A549 treated with DMSO at 1 μM for 4 hours (cell line): ENCODE results near the gene GALNS. TPM values are rescaled to one million over a fixed set of nuclear protein-coding genes. Genes with fewer than 3 reads are reported as not detected.

Experiments used
- total RNA-seq: library from RNA; stranded (reverse); fragments of 200-300 nt; extraction: Qiagen RNA extraction; gene quantifications from 5 replicates; pipeline ENCODE4 v1.2.3, GENCODE V29; 2022; ENCODE audit warnings: low read depth

The GALNS gene, protein sequence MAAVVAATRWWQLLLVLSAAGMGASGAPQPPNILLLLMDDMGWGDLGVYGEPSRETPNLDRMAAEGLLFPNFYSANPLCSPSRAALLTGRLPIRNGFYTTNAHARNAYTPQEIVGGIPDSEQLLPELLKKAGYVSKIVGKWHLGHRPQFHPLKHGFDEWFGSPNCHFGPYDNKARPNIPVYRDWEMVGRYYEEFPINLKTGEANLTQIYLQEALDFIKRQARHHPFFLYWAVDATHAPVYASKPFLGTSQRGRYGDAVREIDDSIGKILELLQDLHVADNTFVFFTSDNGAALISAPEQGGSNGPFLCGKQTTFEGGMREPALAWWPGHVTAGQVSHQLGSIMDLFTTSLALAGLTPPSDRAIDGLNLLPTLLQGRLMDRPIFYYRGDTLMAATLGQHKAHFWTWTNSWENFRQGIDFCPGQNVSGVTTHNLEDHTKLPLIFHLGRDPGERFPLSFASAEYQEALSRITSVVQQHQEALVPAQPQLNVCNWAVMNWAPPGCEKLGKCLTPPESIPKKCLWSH
- total RNA-seq, result 37.9 to 49.4 TPM (median 44.9 TPM) in 5 replicates

DNA sequence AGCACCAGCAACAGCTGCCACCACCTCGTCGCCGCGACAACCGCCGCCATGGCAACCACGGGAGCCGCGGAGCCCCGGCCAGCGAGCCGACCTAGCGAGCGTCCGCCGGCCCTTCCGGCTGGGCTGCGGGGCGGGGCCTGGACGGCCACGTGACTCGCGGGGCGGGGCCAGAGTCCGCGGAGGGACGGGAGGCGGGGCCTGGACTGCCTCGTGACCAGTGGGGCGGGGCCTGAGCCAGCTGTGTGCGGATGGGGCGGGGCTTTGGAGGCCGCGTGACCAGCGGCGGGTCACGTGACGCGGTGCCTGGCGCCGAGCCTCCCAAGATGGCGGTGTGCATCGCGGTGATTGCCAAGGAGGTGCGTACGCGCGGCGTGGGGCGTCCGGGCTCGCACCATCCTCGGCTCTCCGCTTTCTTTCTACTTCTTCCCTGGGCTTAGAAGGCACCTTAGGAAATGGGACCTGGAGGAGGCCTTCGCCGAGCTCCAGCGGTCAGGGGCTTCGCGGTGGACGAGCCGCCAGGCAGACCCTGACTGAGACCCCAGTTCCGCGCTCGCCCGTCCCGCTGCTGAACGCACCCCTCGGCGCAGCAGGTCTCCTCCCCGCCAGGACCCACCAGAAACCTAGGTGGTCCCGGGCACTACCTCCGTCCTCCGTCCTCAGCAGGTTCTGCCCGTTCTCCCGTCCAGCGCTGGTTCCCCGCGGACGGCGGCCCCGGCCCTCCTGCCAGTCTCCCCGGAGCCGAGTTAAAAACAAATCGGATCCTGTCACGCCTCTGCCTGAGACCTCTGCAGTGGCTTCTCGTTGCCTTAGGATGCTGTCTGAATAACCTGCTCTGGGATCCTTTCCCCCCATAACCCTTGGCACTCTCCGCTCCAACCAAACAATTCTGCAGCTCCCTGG, at the start of gene GALNS, which contains the start of gene TRAPPC2L:
Gene GALNS, minus strand, starts transcription at position 120 of the 900 bp plus-strand sequence. Its CDS starts 70 bp downstream, at position 50.
Gene TRAPPC2L, plus strand, starts transcription at position 300 of the 900 bp plus-strand sequence. Its CDS starts 24 bp downstream, at position 324.

DNA sequence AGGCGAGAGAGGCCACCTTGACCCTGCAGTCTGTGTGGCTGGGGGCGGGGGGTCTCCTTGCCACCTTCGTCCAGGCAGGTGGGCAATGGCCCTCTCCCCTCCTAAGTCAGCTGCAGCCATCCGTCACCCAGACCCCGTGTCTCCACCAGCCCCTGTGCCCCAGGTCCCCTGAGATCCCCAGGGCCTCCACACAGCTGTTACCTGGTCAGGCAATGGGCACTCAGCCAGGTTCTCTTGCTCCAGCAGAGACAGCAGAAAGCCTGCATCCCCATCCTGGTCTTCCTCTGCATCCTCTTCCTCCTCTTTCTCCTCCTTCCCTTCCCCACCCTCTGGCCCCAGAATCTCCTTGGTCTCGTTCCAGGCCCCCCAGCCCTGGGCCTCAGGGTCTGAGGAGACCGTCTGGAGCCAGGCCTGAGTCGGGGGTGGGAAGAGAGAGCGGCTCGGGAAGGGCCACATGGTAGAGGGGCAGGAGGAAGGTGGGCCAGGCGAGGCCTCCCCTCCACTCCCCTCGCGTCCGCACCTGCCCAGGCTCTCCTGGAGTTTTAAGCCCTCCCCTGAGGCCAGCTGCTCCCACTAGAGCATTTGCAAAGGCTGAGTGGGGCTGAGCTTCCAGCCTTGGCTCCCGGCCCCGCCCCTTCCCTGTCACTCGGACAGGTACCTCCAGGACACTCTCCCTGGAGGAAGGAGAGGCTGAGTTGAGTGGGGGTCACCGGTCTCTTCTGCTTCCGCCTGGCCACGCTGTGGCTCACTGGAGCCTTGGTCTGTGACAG, 9.6 kb upstream of the GALNS start, which contains the start of gene PABPN1L:
Gene PABPN1L, minus strand, starts transcription at position 510 of the 770 bp plus-strand sequence. Its CDS starts 54 bp downstream, at position 456.

DNA sequence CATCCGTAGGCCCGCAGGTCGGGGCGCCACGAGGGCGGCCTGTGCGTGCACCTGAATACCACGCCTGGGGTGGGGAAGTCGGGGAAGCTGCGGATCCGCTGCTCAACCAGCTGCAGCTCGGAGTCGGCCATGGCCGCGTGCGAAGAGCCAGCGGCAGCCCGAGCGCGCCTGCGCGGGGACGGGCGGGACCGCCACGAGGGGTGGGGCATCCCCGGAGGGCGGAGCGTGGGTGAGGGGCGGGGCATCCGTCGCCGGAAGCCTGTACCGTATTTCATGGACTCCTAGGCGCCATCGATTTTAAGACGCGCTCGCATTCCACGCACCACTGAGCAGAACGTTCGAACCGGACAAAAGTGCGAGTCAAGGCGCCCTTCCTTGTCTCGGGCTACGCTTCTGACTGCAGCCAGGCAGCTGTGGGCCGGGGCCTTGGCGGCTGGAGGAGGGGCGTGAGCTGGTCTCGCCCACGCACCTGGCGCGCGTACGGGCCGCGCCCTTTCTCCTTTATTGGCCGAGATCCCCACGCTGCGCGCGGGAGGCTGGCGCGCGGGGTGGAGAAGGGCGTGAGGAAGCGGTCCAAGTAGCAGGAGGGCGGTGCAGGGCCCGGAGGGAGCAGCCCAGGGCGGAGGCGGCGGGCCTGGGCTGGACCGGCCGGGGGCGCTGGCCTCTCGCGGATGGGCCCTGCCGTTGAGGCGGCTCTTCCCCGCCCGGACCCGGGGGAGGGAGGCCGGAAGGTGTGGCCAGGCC, 44.8 kb downstream of the GALNS start, which contains the start of gene APRT:
Gene APRT, minus strand, starts transcription at position 160 of the 744 bp plus-strand sequence. Its CDS starts 29 bp downstream, at position 131.

DNA sequence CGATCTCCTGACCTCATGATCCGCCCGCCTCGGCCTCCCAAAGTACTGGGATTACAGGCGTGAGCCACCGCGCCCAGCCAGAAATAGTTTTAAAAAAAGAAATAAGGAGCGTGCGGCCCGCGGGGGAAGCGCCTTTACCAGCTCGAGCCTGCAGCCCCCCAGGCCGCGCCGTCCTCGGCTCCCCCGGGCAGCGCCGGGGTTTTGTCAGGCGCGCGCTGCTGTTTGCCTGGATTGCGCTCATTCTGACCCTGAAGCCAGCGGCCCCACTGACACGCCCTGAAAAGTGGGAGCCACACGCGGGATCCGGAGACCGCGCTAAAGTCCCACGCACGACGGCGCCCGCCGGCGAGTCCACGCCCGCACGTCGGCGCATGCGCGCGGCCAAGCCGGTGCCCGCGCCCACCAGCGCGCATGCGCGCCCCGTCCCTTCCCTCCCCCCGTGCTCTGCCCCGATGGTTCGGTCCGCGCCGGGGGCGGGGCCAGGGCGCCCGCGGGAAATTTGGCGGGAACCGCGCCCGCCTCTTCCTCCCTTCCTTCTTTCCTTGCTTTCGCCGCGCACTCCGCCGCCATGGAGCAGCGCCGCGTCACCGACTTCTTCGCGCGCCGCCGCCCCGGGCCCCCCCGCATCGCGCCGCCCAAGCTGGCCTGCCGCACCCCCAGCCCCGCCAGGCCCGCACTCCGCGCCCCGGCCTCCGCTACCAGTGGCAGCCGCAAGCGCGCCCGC, 53.3 kb downstream of the GALNS start, which contains the start of gene CDT1:
Gene CDT1, plus strand, starts transcription at position 526 of the 724 bp plus-strand sequence. Its CDS starts 43 bp downstream, at position 569.

DNA sequence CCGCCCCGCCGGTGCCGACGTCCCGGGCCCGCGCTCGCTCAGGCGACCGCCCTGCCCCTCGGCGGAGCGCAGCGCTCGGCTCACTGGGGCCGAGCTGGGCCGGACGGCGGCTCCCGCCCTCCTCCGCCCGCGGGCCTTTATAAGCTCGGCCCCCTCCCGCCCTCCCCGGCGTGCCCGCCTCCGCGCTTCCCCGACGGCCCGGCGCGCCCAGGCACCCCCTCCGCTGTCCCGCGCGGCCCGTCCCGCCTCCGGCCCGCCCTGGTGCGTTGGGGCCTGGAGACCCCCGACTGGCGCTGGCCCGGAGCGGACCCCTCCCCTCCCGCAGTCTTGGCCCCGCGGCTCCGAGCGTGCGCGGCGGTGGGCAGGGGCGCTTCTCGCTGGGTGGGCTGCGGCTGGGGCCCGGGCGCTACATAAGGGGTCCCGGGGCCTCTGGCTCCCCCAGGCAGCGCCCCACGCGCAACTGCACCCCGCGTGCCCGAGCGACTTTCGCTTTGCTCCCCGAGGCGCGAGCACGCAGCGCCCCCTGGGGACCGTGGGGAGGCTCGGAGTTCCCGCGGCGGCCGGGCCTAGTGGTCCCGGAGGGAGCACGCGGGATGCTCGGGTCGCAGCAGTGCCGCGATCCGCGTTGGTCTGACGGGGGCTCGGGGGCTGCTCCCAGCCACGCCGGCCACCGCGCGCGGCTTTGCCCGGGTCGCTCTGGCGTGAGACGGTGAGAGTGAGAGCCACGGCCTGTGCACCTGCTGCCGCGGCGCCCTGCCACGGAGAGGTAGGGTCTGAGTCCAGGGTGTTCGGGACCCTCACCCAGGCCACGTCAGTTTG, 71.4 kb downstream of the GALNS start, which contains the start of gene PIEZO1:
Gene PIEZO1, minus strand, starts transcription at position 115 of the 819 bp plus-strand sequence. CDS start 256 bp downstream, outside the sequence.

Other genes starting within 250 kb of the GALNS start
- not detected in 5 replicates for gene IL17C, start 218.4 kb downstream of the GALNS start, total RNA-seq
- gene CYBA, start 205.9 kb downstream of the GALNS start, total RNA-seq, result 238 to 286 TPM (median 248 TPM) in 5 replicates
- 18.7 to 24.5 TPM (median 21.0 TPM) in 5 replicates for gene MVD, start 193.9 kb downstream of the GALNS start, total RNA-seq
- gene SNAI3, start 170.4 kb downstream of the GALNS start, total RNA-seq, result 0.11 to 0.26 TPM (median 0.15 TPM) in 5 replicates
- gene RNF166, start 150.5 kb downstream of the GALNS start, total RNA-seq, result 11.0 to 19.8 TPM (median 15.9 TPM) in 5 replicates
- gene CTU2, start 150.4 kb downstream of the GALNS start, total RNA-seq, result 25.0 to 34.1 TPM (median 30.1 TPM) in 5 replicates
- gene PIEZO1, start 71.7 kb downstream of the GALNS start, total RNA-seq, result 104 to 153 TPM (median 134 TPM) in 5 replicates
- gene CDT1, start 53.2 kb downstream of the GALNS start, total RNA-seq, result 27.6 to 35.3 TPM (median 30.7 TPM) in 5 replicates
- 326 to 419 TPM (median 363 TPM) in 5 replicates for gene APRT, start 45.0 kb downstream of the GALNS start, total RNA-seq
- gene TRAPPC2L, start 180 bp upstream of the GALNS start, total RNA-seq, result 95.2 to 120 TPM (median 106 TPM) in 5 replicates
- gene PABPN1L, start 9.7 kb upstream of the GALNS start, total RNA-seq, result not detected in 5 replicates
- 0.18 to 0.57 TPM (median 0.46 TPM) in 5 replicates for gene CBFA2T3, start 120.3 kb upstream of the GALNS start, total RNA-seq
- 14.7 to 19.8 TPM (median 18.2 TPM) in 5 replicates for gene ACSF3, start 236.9 kb upstream of the GALNS start, total RNA-seq